Panc1 (cell line): Measurements from ENCODE around the gene SPOCK1. TPM values are rescaled to one million over a fixed set of nuclear protein-coding genes. Genes with fewer than 3 reads are reported as not detected.

ENCODE experiments used
- ATAC-seq: fragments of 200-7000 bp; cut with Tn5 transposase; 2 replicates; pipeline ENCODE4 v1.9.1; 2020; ENCODE audit warnings: mild to moderate bottlenecking, moderate library complexity
- BruUV-seq: library from RNA; stranded (reverse); fragments of 400-500 nt; replicated peaks from 2 replicates; lab custom pipeline; 2021; lab: Mats Ljungman, UMichigan
- CTCF ChIA-PET: fragments of 300-600 bp; sonication (Branson Sonifier 250); formaldehyde crosslinking; loops from one replicate; lab custom pipeline; 2022; ENCODE audit warnings: antibody characterized with exemption; lab: Charles Lee
- POLR2A ChIA-PET: fragments of 300-600 bp; sonication (Branson Sonifier 250); formaldehyde crosslinking; loops from one replicate; lab custom pipeline; 2022; ENCODE audit warnings: antibody characterized with exemption; lab: Charles Lee
- DNase-seq: peaks from one replicate; pipeline ENCODE4 v3.0.0-alpha.2; 2010; ENCODE audit warnings: low read depth, low spot score
- H3K27ac ChIP-seq: 2 replicates; pipeline ENCODE4 v1.5.1; 2011; ENCODE audit warnings: mild to moderate bottlenecking, low read length, inconsistent platforms
- H3K27me3 ChIP-seq: fragments of 200-500 bp; sonication (Bioruptor generic); 2 replicates; pipeline ENCODE4 v1.6.0; 2014; ENCODE audit warnings: low read length, inconsistent platforms; ENCODE audit not compliant: control insufficient read depth, insufficient read depth
- H3K36me3 ChIP-seq: fragments of 200-500 bp; sonication (Bioruptor generic); 2 replicates; pipeline ENCODE4 v1.5.1; 2014; ENCODE audit warnings: inconsistent platforms, mild to moderate bottlenecking, low read length, moderate library complexity; ENCODE audit not compliant: control insufficient read depth, insufficient read depth
- H3K4me1 ChIP-seq: 2 replicates; pipeline ENCODE4 v1.5.1; 2011; ENCODE audit warnings: inconsistent platforms, mild to moderate bottlenecking, low read length, moderate library complexity; ENCODE audit not compliant: control insufficient read depth, insufficient read depth
- H3K4me3 ChIP-seq, 2 experiments: 2 replicates each; pipeline ENCODE4 v1.5.1; 2011 to 2012; ENCODE audit warnings: low read depth in 2 of 2, low read length in 2 of 2, mild to moderate bottlenecking in 2 of 2, inconsistent platforms in 1 of 2, moderate library complexity in 1 of 2
- H3K9me3 ChIP-seq: fragments of 200-500 bp; sonication (Bioruptor generic); 2 replicates; pipeline ENCODE4 v1.5.1; 2014; ENCODE audit warnings: low read depth, mild to moderate bottlenecking, inconsistent platforms, low read length, moderate library complexity; ENCODE audit not compliant: control insufficient read depth, insufficient read depth
- CTCF ChIP-seq: fragments of 450-650 bp; IDR thresholded peaks from 2 replicates; pipeline ENCODE4 v1.5.1; 2017; ENCODE audit warnings: mild to moderate bottlenecking
- POLR2AphosphoS5 ChIP-seq: IDR thresholded peaks from 2 replicates; pipeline ENCODE4 v1.6.1; 2012; ENCODE audit warnings: mild to moderate bottlenecking, low read depth, low read length, moderate library complexity
- REST ChIP-seq, 2 experiments: IDR thresholded peaks; 2 replicates each; pipeline ENCODE4 v1.6.1; 2011 to 2012; ENCODE audit warnings: low read depth in 2 of 2, control low read depth in 1 of 2, low read length in 1 of 2, mild to moderate bottlenecking in 1 of 2, moderate library complexity in 1 of 2; ENCODE audit not compliant: insufficient read depth in 1 of 2
- SIN3A ChIP-seq: IDR thresholded peaks from 2 replicates; pipeline ENCODE4 v1.6.1; 2012; ENCODE audit warnings: low read depth, mild to moderate bottlenecking, low read length, moderate library complexity, borderline replicate concordance; ENCODE audit not compliant: insufficient read depth
- TCF7L2 ChIP-seq: IDR thresholded peaks from 2 replicates; pipeline ENCODE4 v1.6.1; 2011; ENCODE audit warnings: mild to moderate bottlenecking, low read depth, low read length, inconsistent platforms
- in situ Hi-C: cut with HindIII; loops from 2 replicates; pipeline ENCODE4 v1.10.0; 2016; ENCODE audit warnings: low sequenced_read_pairs, low pct_unique_long_range_greater_than_20kb
- intact Hi-C: fragments of 100-400 bp; cut with micrococcal nuclease; formaldehyde crosslinking; loops from one replicate; pipeline ENCODE4 v1.10.0; 2022; ENCODE audit not compliant: unreplicated experiment
- total RNA-seq: library from RNA; stranded (reverse); gene quantifications from one replicate; pipeline ENCODE4 v1.2.1, GENCODE V29; 2021; ENCODE audit not compliant: unreplicated experiment

SPOCK1 gene
- total RNA-seq, 1 experiment from 2014 or later = 15.6 TPM

GRCh38 chr5:137158691-137159090, 340.4 kb downstream of the SPOCK1 start:
- Histone ChIP-seq H3K36me3 (no peaks in the 10 kb centered on the region), H3K9me3 (no peaks in the 10 kb centered on the region), H3K4me3 (no peak overlapping the region), H3K4me1 (no peaks in the 10 kb centered on the region), H3K27me3 (no peaks in the 10 kb centered on the region), H3K27ac (no peak overlapping the region)
- DNase-seq (no peak), ATAC-seq (no peak)
- in situ Hi-C loops (no loop called here), intact Hi-C loops (no loop called here)
- ChIA-PET CTCF (no interaction called here), POLR2A (no interaction called here)
- BruUV-seq = no TSS peak
- TF ChIP-seq TCF7L2 (no peak), SIN3A (no peak), POLR2AphosphoS5 (no peak), REST (IDR thresholded peaks at IDR 0.05; ENCODE audit: insufficient read depth in 1 of 2, low read depth in 2 of 2, low read length in 1 of 2) (no peak), CTCF (no peak)

GRCh38 chr5:137156180-137156579, 342.9 kb downstream of the SPOCK1 start:
- no peak overlapping the region for H3K4me3 ChIP-seq
- TF ChIP-seq CTCF (no peak), TCF7L2 (no peak), REST (IDR thresholded peaks at IDR 0.05; ENCODE audit: insufficient read depth in 1 of 2, low read depth in 2 of 2, low read length in 1 of 2) (no peak), SIN3A (no peak), POLR2AphosphoS5 (no peak)
- H3K9me3 ChIP-seq = no peaks in the 10 kb centered on the region
- BruUV-seq = no TSS peak
- no peaks in the 10 kb centered on the region for H3K4me1 ChIP-seq
- ChIA-PET CTCF (no interaction called here), POLR2A (no interaction called here)
- no peaks in the 10 kb centered on the region for H3K27me3 ChIP-seq
- H3K27ac ChIP-seq = no peak overlapping the region
- no peak for DNase-seq
- no peak for ATAC-seq
- intact Hi-C loops (no loop called here), in situ Hi-C loops (no loop called here)
- H3K36me3 ChIP-seq = no peaks in the 10 kb centered on the region
